DMS 273 (cell line): ENCODE results near the gene LRCH1.

ENCODE experiments used
- DNase-seq: peaks from one replicate; lab custom pipeline; 2025; ENCODE audit not compliant: unreplicated experiment; lab: John Stamatoyannopoulos, UW

The LRCH1 gene

DNA sequence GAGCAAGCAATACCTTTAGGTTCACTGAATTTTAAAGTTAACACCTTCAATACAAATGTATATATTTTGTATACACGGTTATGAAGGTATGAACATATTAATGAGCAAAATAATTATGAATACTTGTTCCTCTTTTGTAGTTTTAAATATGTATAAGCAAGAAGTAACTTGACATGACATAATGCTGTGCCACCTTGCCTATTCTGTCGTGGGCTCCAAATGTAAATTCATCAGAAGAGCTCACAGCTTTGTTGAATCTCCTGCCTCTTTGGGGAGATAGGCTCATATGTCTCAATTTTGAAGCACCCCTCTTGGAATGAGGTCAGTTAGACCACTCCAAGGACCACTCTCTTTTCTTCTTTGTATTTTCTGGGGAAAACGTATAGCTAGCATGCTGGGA lies 59.3 kb downstream of the LRCH1 start:
- DNase-seq: no peak

DNA sequence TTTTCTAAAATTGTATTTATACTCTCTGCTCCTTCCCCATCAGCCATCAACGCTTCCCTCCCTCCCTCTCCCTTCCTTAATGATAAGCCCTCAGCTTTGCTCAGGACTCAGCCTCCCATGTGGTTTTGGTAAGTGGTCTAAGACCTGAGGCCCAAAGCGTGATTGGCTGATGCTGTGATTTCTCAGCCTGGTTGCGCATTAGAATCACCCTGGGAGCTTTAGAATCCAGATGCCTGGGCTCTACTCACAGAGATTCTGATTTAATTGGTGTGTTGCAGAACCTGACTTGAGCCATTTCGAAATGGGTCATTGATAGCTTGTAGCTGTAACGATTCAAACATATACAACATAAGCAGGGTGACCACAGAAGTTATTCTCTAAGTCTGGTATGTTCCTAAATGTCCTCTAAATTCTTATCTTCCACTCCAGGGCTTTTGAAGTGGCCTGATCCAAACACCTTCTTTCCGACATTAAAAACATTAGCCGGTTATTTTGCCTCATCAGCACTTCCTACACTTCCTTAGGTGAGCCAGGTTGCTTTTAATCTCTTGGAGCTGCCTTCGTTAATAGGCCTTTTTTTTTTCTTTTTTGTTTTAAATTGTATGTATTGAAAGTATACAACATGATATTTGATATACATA lies 60.6 kb downstream of the LRCH1 start:
- DNase-seq: no peak

DNA sequence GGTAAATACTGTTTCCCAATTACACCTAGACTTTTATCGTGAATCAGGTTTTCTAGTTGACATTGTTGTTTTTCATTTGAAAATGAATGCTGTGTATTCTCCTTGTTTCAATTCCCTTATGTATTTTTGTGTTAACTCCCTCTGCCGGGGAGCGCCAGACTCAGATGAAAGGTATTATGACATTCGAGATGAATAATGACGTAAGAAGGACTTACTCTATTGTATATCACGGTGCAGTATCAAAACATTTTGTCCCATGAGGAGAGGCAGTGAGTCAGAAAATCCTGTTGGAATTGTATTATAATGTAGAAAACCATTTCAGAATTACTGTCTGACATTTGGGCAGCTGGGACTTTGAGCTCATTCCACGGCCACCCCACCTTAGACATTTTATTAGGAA lies 61.6 kb downstream of the LRCH1 start:
- DNase-seq: no peak

DNA sequence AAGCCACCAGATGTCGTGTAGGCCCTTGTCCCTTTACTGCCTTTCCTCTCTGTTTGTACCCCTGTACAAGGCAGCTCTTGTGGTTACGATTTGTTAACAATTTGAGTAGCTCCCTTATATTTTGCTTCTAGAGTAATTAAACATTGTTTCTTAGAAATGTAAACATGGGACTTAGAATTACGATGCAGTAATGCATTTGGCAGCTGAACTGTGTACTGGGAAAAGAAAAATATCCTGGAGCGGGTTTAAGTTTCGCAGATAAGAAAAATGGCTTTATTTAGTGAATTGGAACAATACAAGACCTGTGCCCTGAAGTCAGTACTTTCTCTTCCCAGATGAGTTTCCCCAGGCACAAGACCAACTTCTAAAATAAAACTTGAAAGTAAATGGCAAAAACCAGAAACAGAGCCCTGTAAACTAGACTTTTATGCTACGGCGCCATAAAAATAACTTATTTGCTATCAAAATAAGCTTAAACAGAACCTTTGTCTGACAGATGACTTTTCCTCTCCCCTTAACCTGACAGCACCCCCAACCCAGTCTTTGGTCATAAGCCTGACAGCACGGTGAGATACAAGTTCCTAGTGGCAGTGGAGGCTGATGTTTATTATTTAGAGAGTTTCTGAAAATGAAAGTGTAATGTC lies 63.0 kb downstream of the LRCH1 start:
- no peak for DNase-seq

DNA sequence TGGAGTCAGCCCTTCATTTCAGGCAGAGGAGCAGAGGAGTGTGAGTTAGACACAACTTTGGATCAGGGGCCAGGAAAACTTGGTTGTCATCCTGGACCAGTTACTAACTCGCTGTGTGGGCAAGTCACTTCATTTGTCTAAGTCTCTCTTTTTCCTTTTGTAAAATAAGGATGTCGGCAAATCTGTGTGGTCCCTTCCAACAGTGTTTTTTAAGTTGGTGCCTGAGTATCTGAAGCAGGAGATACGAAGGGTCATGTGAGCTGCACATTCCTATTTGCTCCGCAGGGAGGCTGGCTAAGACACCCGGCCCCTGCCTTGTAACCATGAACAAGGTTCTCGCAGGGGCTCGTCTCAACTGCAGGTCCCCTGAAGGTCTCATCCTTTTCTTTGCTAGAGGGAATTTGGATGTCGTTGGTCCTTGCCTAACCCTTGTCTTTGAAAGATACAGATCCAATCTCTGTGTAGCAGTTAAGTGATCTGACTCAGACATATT lies 64.3 kb downstream of the LRCH1 start:
- DNase-seq: no peak

DNA sequence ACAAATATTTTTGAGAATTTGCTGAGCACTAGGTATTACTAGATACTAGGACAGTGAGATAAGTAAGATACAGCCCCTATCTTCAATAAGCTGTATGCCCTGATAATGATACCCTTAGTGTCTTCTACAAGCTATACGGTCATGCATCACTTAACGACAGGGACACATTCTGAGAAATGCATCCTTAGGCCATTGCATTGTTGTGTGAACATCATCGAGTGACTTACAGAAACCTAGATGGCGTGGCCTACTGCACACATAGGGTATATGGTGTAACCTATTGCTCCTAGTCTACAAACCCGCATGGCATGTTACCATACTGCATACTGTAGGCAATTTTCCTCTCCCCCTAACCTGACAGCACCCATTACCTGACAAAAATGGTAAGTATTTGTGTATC lies 64.9 kb downstream of the LRCH1 start:
- no peak for DNase-seq

DNA sequence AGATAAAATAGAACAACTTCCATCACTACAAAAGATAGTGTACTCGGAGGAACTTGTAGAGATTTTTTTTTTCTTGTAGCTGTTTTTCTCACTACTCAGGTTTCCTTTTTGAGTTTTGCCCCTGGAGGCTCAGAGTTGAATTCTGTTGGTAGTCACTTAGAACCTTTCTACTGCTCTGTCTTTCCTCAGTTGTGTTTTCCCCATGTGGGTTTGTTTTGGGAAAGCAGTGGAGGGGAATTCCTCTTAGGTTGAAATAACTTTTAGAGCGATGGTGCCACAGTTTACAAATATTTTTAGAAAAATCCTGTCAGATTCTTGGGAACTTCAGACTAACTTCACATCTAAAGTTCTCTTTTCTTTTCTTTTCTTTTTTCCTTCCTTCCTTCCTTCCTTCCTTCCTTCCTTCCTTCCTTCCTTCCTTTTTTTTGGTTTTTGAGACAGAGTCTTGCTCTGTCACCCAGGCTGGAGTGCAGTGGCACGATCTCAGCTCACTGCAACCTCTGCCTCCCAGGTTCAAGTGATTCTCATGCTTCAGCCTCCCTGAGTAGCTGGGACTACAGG lies 65.8 kb downstream of the LRCH1 start:
- no peak for DNase-seq

DNA sequence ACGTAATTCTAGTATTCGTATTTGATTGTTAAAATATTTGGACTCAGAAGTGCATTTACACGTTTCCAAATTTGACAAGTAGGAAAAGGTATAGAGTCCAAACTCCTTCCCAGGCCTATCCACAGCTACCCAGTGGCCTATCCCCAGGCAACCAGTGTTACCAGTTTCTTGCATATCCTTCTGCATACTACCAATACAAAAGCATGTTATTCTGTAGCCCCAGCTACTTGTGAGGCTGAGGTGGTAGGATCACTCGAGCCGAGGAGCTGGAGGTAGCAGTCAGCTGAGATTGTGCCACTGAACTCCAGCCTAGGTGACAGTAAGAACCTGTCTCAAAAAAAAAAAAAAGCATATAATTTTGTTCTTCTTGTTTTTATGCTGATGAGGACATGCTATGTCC lies 67.1 kb downstream of the LRCH1 start:
- no peak for DNase-seq

DNA sequence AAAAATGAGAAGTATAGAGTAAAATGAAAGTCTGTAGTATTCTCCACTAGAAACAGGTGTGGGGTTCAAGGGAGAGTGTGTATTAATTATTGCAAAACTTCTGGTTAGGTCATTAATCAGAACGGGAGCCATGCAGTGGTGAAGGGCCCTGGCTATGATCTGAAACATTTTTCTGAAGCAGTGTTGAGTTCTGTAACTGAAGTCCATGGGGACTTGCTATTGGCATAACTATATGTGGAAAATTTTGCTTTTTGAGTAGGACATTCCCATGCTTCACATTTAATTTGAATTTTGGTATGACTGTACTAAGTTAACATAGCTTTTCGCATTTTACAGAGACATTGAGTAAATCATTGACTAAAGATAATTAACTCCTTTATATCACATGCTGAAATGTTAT lies 67.5 kb downstream of the LRCH1 start:
- DNase-seq: no peak

DNA sequence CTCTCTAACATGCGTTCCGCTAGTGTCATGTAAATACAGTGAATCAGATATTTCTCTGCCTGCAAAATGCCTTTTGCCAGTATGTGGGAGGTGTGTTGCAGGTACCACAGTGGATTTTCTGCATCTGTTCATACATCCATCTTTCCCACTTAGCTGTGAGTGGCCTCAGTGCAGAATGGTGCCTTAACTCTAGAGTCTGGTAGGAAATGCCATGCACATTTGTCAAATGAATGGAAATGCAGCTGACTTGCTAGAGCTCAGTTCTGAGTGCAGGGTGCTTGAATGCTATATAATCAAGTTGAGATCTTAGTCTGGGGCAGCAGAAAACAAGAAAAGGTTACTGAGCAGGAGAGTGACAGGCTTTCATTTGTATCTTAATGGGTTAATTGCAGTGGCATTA lies 68.2 kb downstream of the LRCH1 start:
- DNase-seq: peak; percentile 11

DNA sequence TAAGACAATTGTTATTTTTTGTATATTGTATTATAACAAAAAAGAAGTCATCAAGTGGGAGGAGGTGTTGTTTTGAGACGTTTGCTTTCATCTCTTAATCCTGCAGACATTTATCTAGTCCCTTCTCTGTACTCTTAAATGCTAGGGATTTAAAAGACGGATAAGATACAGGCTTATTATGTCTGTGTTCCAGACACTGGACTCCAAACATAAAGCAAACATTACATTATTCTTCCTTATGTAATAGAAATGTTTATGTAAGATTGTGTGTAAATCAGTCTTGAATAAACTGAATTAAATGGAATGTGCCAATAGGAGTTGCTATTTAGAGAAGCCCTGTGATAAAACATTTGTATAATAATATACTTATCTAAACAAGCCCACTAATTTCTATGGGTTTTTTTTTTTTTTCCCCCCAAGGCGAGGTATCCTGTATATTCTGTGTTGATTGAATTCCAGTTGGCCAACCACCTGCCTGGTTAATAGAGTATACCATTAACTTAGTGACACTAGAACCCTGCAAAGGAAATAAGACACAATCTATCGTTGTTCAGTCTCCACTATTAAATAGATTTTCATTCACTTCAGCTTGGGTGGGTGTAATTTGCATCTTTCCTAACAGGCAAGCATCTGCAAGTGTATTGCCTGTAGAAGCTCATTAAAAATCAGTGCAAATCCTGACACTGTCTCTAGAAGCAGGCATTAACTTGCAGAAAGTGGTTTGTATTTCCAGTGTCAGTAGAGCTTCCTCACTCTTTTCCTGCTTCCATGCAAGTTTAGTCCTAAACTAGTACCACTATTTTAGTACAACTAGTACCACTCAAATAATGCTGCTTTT lies 69.0 kb downstream of the LRCH1 start:
- DNase-seq: peak; percentile 56

DNA sequence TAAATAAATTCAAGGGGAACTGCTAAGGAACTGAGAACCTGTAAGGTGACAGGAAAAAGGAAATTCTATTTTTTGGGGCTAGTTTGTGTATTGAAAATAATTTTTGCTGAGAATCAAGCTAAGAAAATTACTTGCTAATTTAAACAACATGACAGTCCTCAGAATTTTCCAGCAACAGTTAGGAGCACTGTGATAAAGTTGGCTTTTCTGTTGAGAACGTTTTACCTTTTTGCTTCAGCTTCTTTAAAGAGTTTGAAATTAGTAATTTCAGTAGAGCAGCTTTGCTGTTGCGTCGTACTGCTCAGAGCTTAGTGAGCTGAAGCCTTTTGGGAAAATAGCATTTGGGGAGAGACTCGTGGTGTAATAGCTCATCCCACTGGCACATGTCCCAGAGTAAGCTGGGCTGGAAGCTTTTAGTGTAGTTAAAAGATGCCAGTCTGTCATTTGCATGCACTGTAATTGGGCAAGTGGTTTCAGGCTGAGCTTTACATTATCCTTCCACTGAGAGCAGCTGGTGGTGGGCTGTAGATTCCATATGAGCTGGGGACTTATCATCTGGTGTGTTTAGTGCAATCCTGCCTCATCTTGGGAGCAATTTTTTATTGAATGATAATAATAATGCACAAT lies 69.8 kb downstream of the LRCH1 start:
- DNase-seq: peak; percentile 96

DNA sequence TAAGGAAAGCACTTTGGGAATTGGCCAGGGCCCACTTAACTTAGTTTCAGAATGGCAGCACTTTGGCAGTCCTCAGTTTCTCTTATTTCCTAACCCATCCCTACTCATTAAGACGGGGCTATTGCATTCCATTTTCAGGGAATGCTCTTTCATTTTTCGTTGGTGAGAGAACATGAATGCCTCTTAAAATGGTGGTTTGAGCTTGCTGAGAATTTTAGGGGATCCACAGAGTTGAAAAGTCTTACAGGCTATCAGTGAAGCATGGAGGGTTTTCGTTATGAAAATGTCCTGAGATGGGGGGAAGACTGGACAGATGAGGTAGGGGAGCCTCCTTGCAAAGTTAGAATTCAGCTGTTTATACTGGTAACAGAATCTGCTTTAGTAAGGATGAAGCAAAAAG lies 71.4 kb downstream of the LRCH1 start:
- no peak for DNase-seq

DNA sequence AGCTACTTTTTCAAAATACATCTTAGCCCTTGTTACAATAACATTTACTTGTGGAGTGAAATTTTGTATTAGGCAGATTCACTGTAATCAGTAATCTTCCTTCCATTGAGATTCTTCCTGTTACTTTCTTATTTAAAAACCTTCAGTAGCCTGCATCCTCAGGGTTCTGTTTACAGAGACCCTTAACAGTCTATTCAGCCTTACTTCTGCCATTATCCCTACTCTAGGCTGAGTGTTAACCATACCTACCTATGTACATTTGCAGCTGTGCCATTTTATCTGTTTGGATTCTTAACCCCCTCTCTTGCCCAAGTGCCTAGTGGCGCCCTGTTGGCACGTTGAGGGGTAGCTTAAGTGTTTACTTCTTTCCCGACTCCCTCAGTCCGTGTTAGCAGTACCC lies 71.9 kb downstream of the LRCH1 start:
- no peak for DNase-seq

DNA sequence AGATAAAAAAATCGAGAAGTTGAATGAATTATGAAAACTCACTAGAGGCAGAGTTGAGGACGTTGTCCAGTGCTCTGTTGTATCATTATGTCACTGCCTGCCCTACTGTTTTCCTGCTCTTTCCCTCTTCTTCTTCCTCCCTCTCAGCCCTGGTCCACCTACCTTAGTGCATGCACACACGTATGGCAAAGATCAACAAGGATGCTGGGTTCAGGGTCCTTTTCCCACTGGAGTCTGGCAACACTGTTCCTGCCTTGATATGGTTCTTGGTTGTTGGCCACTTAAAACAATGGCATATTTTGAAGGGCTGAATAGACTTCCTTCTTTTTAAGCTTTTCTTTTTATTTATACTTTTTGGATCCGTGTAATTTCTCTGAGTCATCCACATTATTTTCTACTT lies 74.5 kb downstream of the LRCH1 start:
- no peak for DNase-seq

DNA sequence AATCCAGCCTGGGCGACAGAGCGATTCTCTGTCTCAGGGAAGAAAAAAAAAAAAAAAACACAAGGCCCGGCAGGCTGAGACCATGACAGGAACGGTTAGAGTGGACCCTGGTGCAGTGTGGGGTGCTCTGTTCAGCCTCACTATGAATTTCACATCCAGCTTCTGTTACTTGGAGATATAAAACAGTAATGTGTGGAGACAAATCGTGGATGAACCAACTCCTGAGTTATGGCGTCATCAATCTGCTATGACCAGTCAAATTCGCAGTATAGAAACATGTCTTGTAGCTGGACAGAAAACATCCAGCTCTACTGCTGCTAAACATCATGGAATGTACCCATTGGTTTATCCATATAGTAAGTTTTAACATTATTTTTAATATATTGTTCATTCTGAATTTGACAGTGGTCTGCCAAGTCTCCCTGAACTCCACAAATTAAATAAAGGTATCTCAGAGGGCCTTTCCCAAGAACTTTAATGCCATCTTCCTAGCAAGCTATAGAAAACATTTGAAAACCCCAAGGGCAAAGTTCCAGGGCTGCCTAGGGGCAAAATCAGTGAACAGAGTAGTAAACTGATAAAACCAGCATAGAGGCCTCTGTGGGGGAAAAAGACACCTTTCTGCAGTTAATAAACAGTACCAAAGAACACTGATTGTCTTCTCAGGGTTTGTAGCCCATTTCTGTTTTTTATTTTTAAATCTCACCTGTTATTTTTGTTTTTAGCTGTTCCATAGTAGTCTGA lies 75.8 kb downstream of the LRCH1 start:
- no peak for DNase-seq

DNA sequence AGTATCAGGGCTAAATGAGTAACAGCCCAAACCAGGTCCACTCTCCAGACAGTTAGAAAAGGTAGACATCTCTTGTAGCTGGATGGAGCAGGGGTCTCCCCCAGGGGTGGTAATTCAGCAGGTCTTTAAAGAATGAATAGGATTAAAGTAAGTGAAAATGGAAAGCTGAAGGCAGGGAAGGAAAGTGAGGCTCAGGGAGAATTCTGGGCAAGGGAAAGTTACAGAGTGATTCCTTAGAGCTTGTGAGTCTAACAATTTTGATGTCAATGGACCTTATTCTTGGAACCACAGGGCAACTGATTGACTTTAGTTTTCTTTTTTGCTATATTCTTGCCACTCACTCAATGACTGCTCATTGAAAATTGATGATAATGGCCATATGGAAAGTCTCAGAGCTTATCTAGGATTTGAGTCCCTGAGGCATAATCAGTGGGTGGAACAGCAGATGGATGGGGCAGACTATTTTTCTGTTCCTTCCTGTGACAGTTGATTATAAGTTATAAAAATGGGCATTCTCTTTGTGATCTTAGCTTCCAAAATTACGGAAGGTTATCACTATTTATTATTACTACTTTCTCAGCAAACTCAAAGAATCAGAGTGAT lies 76.9 kb downstream of the LRCH1 start:
- peak; percentile 59 for DNase-seq

DNA sequence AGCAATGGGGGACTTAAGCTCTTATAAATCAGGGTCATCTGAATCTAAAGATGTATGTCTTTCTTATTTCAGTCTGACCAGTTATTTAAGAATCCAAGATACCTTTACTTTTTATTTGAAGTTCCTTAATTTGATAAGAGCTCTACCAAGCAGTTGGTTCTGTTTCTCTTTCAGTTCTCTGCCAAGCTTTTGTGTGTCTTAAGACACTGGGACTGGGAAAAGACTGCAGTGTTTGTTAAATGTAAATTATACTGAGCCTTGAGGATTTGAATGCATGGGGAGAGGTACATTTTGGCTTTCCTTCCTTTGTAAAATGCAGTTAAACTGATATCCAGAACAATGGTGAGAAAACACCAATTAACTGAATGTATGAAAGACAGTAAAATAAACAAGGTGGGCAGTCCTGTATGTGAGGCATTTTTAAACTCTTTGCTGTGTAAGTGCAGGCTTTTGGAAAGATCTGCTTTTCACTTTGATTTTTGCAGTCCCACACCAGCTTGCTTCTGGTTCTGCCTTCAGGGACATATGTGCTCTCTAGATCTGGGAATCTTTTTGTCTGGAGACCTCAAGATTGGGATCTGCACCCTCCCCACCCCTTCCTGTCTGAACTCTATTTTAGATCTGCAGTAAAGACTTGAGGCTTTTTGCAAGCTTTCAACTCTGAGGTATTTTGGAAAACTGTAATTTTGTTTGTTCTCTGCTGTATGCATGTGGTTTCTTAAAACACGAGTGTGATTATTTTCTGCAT lies 77.6 kb downstream of the LRCH1 start:
- DNase-seq: peak; percentile 32

DNA sequence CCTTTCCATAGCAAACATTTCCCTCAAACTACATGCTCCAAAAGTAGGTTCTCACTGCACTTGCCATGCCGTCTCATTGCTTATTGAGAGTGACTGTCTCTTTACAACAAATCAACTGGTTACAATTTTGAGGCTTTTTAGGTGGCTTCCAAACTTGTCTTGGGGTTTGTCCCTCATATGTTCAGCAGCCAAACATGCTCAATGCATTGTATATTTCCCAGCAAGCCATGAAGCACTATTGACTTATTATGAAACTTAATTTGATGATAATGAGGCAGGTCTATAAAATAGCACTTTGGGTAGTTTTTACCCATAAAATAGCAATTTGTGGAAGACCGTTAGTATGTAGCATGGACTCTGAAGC lies 78.2 kb downstream of the LRCH1 start:
- DNase-seq: no peak

DNA sequence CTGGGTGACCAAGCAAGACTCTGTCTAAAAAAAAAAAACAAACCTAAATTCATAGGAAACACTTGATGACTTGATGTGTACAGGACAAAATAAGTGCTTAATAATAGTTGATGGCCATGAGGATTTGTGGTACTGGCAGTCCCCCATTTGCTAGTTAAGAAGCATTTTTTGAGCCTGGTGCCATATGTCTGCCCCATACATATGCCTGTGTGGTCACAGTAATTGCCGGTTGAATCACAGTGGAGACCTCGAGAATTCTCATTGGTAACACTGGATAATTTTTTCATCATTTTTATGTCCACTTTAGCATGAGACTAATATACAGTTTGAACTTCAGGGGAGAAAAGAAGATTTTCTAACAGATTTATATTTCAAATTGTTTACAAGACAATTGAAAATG lies 79.2 kb downstream of the LRCH1 start:
- DNase-seq: peak; percentile 46
